Measurements from ENCODE around the gene SPSB1.

DNA sequence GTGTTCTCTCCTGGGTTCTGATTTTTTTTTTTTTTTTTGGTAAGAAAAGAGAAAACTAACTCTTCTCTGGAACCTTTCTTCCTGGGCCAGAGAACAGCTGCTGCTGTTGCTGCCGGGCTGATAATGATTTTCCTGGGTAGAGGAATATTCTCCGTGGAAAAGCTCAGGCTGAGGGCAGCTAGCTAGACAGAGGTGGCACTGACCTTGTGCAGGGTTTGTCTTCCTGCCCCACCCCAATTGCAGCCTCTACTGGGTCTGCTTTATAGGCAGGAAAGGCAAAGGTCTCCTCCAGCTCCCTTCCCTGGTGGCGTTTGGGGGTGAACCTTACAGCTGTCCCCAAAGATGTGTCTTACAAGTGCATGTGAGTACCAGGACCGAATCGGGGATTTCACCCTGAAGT, 79.3 kb downstream of the SPSB1 start:
- TF ChIP-seq EZH2 (IDR thresholded peaks at IDR 0.05; ENCODE audit: insufficient read depth, poor library complexity, severe bottlenecking) (no peak), EZH2phosphoT487 (IDR thresholded peaks at IDR 0.05; ENCODE audit: insufficient read depth, low read depth) (no peak)
